ENCODE measurements around the gene AOPEP. TPM values are rescaled to one million over a fixed set of nuclear protein-coding genes. Genes with fewer than 3 reads are reported as not detected.

Gene AOPEP
- total and polyA plus RNA-seq, 2 of the 13 experiments (the other 11 are each of a cell fraction or from before 2014, with no cell fraction given), result 22.2 to 41.6 TPM

GRCh38 chr9:94993160-94993820, 266.8 kb downstream of the AOPEP start (continued):
- TF ChIP-seq LRRFIP1 (CRISPR knock-in tag; conservative IDR thresholded peaks at IDR 0.05) (no peak), KMT2A (CRISPR knock-in tag; IDR thresholded peaks at IDR 0.05) (no peak), ZNF343 (CRISPR knock-in tag; IDR thresholded peaks at IDR 0.05) (no peak), ZBTB26 (CRISPR knock-in tag; IDR thresholded peaks at IDR 0.05; ENCODE audit: borderline replicate concordance) (peak; percentile 93), ZNF589 (CRISPR knock-in tag; conservative IDR thresholded peaks at IDR 0.05) (no peak), ZFY (CRISPR knock-in tag; IDR thresholded peaks at IDR 0.05) (no peak), PLSCR1 (CRISPR knock-in tag; IDR thresholded peaks at IDR 0.05; ENCODE audit: borderline replicate concordance) (no peak), ZNF660 (CRISPR knock-in tag; IDR thresholded peaks at IDR 0.05; ENCODE audit: borderline replicate concordance, low read depth) (no peak), POLR2G (IDR thresholded peaks at IDR 0.05; ENCODE audit: low read depth, low read length) (no peak), NFIC (IDR thresholded peaks at IDR 0.05; ENCODE audit: low read length) (no peak), NR2F6 (IDR thresholded peaks at IDR 0.05) (peak; percentile 16; the same call in 1 of the 2 replicates), NR2F6 (CRISPR knock-in tag; IDR thresholded peaks at IDR 0.05) (no peak), ZNF619 (CRISPR knock-in tag; IDR thresholded peaks at IDR 0.05) (no peak), ZNF549 (CRISPR knock-in tag; IDR thresholded peaks at IDR 0.05) (no peak), CEBPG (CRISPR knock-in tag; IDR thresholded peaks at IDR 0.05) (peak; percentile 90), NR2C2 (CRISPR knock-in tag; IDR thresholded peaks at IDR 0.05; ENCODE audit: borderline replicate concordance) (0 out of 2 replicates have a peak, but pooled peaks have one; percentile 27), PITX1 (CRISPR knock-in tag; IDR thresholded peaks at IDR 0.05) (no peak), DPF2 (CRISPR knock-in tag; IDR thresholded peaks at IDR 0.05; ENCODE audit: borderline replicate concordance, low read depth) (no peak), POLR2AphosphoS2 (IDR thresholded peaks at IDR 0.05; ENCODE audit: low read depth, low read length) (no peak), SOX6 (IDR thresholded peaks at IDR 0.05) (no peak), SOX6 (CRISPR knock-in tag; IDR thresholded peaks at IDR 0.05) (peak; percentile 27; the same call in 1 of the 2 replicates), ZNF205 (CRISPR knock-in tag; IDR thresholded peaks at IDR 0.05) (no peak)
- TF ChIP-seq, protein P1, sequence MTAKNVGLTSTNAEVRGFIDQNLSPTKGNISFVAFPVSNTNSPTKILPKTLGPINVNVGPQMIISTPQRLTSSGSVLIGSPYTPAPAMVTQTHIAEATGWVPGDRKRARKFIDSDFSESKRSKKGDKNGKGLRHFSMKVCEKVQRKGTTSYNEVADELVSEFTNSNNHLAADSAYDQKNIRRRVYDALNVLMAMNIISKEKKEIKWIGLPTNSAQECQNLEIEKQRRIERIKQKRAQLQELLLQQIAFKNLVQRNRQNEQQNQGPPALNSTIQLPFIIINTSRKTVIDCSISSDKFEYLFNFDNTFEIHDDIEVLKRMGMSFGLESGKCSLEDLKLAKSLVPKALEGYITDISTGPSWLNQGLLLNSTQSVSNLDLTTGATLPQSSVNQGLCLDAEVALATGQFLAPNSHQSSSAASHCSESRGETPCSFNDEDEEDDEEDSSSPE (CRISPR knock-in tag; IDR thresholded peaks at IDR 0.05), result no peak
- TF ChIP-seq, protein P2, sequence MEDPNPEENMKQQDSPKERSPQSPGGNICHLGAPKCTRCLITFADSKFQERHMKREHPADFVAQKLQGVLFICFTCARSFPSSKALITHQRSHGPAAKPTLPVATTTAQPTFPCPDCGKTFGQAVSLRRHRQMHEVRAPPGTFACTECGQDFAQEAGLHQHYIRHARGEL (CRISPR knock-in tag; IDR thresholded peaks at IDR 0.05), result no peak
- TF ChIP-seq, protein P3, sequence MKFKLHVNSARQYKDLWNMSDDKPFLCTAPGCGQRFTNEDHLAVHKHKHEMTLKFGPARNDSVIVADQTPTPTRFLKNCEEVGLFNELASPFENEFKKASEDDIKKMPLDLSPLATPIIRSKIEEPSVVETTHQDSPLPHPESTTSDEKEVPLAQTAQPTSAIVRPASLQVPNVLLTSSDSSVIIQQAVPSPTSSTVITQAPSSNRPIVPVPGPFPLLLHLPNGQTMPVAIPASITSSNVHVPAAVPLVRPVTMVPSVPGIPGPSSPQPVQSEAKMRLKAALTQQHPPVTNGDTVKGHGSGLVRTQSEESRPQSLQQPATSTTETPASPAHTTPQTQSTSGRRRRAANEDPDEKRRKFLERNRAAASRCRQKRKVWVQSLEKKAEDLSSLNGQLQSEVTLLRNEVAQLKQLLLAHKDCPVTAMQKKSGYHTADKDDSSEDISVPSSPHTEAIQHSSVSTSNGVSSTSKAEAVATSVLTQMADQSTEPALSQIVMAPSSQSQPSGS (CRISPR knock-in tag; IDR thresholded peaks at IDR 0.05), result no peak
